ENCODE results near the gene NEU4. TPM values are rescaled to one million over a fixed set of nuclear protein-coding genes. Genes with fewer than 3 reads are reported as not detected.

The NEU4 gene
- total RNA-seq, 1 donor from 2014 or later, result not detected

GRCh38 chr2:241769819-241770184 is 39.2 kb upstream of the NEU4 start:
- DNase-seq (ENCODE audit: low read depth), result no peak
- Histone ChIP-seq H3K4me3 (ENCODE audit: low read depth, low read length) (no peak overlapping the region), H3K27me3 (ENCODE audit: control insufficient read depth, insufficient read depth, low read length) (peaks cover 23% of the 10 kb centered on the region), H3K36me3 (ENCODE audit: control insufficient read depth, insufficient read depth, low read length) (no peaks in the 10 kb centered on the region)
- no peak for TF ChIP-seq CTCF (IDR thresholded peaks at IDR 0.05; ENCODE audit: insufficient read depth, low read length, poor library complexity, severe bottlenecking)

GRCh38 chr2:241770185-241770935 is 38.6 kb upstream of the NEU4 start:
- Histone ChIP-seq H3K4me3 (ENCODE audit: low read depth, low read length) (no peak overlapping the region), H3K27me3 (ENCODE audit: control insufficient read depth, insufficient read depth, low read length) (peaks cover 28% of the 10 kb centered on the region), H3K36me3 (ENCODE audit: control insufficient read depth, insufficient read depth, low read length) (no peaks in the 10 kb centered on the region)
- DNase-seq (ENCODE audit: low read depth), result no peak
- no peak for TF ChIP-seq CTCF (IDR thresholded peaks at IDR 0.05; ENCODE audit: insufficient read depth, low read length, poor library complexity, severe bottlenecking)

- no peak for TF ChIP-seq CTCF (IDR thresholded peaks at IDR 0.05; ENCODE audit: insufficient read depth, low read length, poor library complexity, severe bottlenecking)
- H3K27me3 ChIP-seq (ENCODE audit: control insufficient read depth, insufficient read depth, low read length), result peaks cover 32% of the 10 kb centered on the region
- no peak overlapping the region for H3K4me3 ChIP-seq (ENCODE audit: low read depth, low read length)
- no peaks in the 10 kb centered on the region for H3K36me3 ChIP-seq (ENCODE audit: control insufficient read depth, insufficient read depth, low read length)
- DNase-seq (ENCODE audit: low read depth), result no peak
Observed at GRCh38 chr2:241770936-241771285, 38.1 kb upstream of the NEU4 start.

GRCh38 chr2:241771286-241772062 is 37.5 kb upstream of the NEU4 start:
- H3K36me3 ChIP-seq (ENCODE audit: control insufficient read depth, insufficient read depth, low read length), result no peaks in the 10 kb centered on the region
- H3K27me3 ChIP-seq (ENCODE audit: control insufficient read depth, insufficient read depth, low read length), result peaks cover 33% of the 10 kb centered on the region
- no peak for DNase-seq (ENCODE audit: low read depth)
- no peak for TF ChIP-seq CTCF (IDR thresholded peaks at IDR 0.05; ENCODE audit: insufficient read depth, low read length, poor library complexity, severe bottlenecking)
- no peak overlapping the region for H3K4me3 ChIP-seq (ENCODE audit: low read depth, low read length)

GRCh38 chr2:241772063-241772499 is 36.9 kb upstream of the NEU4 start:
- H3K36me3 ChIP-seq (ENCODE audit: control insufficient read depth, insufficient read depth, low read length), result no peaks in the 10 kb centered on the region
- DNase-seq (ENCODE audit: low read depth), result no peak
- no peak overlapping the region for H3K4me3 ChIP-seq (ENCODE audit: low read depth, low read length)
- H3K27me3 ChIP-seq (ENCODE audit: control insufficient read depth, insufficient read depth, low read length), result peaks cover 39% of the 10 kb centered on the region
- no peak for TF ChIP-seq CTCF (IDR thresholded peaks at IDR 0.05; ENCODE audit: insufficient read depth, low read length, poor library complexity, severe bottlenecking)

Data from kidney epithelial cell (primary cell).